SK-N-SH treated with all-trans-retinoic acid at 6 μM for 48 hours (cell line): ENCODE data around the gene PAQR6.

Experiments
- ATAC-seq: fragments of 200-7000 bp; cut with Tn5 transposase; 3 replicates; pipeline ENCODE4 v1.9.1; 2020; ENCODE audit warnings: mild to moderate bottlenecking, moderate library complexity
- ARNTL ChIP-seq: fragments of 450-650 bp; formaldehyde crosslinking; IDR thresholded peaks from 2 replicates; pipeline ENCODE4 v1.5.0; 2020; ENCODE audit warnings: low read depth, mild to moderate bottlenecking, moderate library complexity, borderline replicate concordance
- CSDC2 ChIP-seq: fragments of 250-450 bp; sonication (Bioruptor Pico); IDR thresholded peaks from 2 replicates; pipeline ENCODE4 v1.5.0; 2020; ENCODE audit warnings: mild to moderate bottlenecking, moderate library complexity
- ESRRG ChIP-seq: fragments of 250-450 bp; sonication (Bioruptor Pico); IDR thresholded peaks from 2 replicates; pipeline ENCODE4 v1.6.1; 2021; ENCODE audit warnings: mild to moderate bottlenecking
- GLIS3 ChIP-seq: fragments of 250-450 bp; sonication (Bioruptor Pico); IDR thresholded peaks from 2 replicates; pipeline ENCODE4 v1.5.0; 2020; ENCODE audit warnings: mild to moderate bottlenecking, moderate library complexity
- ISL1 ChIP-seq: fragments of 250-450 bp; sonication (Bioruptor Pico); IDR thresholded peaks from 2 replicates; pipeline ENCODE4 v2.1.2; 2022; ENCODE audit warnings: mild to moderate bottlenecking, moderate library complexity
- OSR1 ChIP-seq: fragments of 250-450 bp; sonication (Bioruptor Pico); IDR thresholded peaks from 2 replicates; pipeline ENCODE4 v1.8.0; 2022; ENCODE audit warnings: moderate library complexity, mild to moderate bottlenecking, inconsistent platforms
- PPARA ChIP-seq: fragments of 250-450 bp; sonication (Bioruptor Pico); IDR thresholded peaks from 2 replicates; pipeline ENCODE4 v1.5.0; 2020; ENCODE audit warnings: mild to moderate bottlenecking, borderline replicate concordance
- RARB ChIP-seq: fragments of 250-450 bp; sonication (Bioruptor Pico); IDR thresholded peaks from 2 replicates; pipeline ENCODE4 v1.8.0; 2021; ENCODE audit warnings: mild to moderate bottlenecking, moderate library complexity
- SNAI2 ChIP-seq: fragments of 250-450 bp; sonication (Bioruptor Pico); IDR thresholded peaks from 2 replicates; pipeline ENCODE4 v1.5.0; 2020; ENCODE audit warnings: mild to moderate bottlenecking, moderate library complexity
- TCF4 ChIP-seq: fragments of 250-450 bp; sonication (Bioruptor Pico); IDR thresholded peaks from 2 replicates; pipeline ENCODE4 v1.8.0; 2021; ENCODE audit warnings: mild to moderate bottlenecking, moderate library complexity, borderline replicate concordance
- TOX ChIP-seq: fragments of 250-450 bp; sonication (Bioruptor Pico); IDR thresholded peaks from 2 replicates; pipeline ENCODE4 v1.8.0; 2021; ENCODE audit warnings: mild to moderate bottlenecking, moderate library complexity, borderline replicate concordance
- ZFP3 ChIP-seq: fragments of 250-450 bp; sonication (Bioruptor Pico); IDR thresholded peaks from 2 replicates; pipeline ENCODE4 v1.5.0; 2020; ENCODE audit warnings: mild to moderate bottlenecking, moderate library complexity
- ZNF565 ChIP-seq: fragments of 450-650 bp; formaldehyde crosslinking; conservative IDR thresholded peaks from 2 replicates; pipeline ENCODE4 v1.5.0; 2020; ENCODE audit warnings: low read depth, mild to moderate bottlenecking, moderate library complexity
- ZNF70 ChIP-seq: fragments of 450-650 bp; formaldehyde crosslinking; IDR thresholded peaks from 2 replicates; pipeline ENCODE4 v1.5.0; 2020; ENCODE audit warnings: mild to moderate bottlenecking, moderate library complexity
- ZNF8 ChIP-seq: fragments of 450-650 bp; formaldehyde crosslinking; IDR thresholded peaks from 2 replicates; pipeline ENCODE4 v1.5.0; 2020; ENCODE audit warnings: mild to moderate bottlenecking, moderate library complexity
- TF ChIP-seq, protein P1 (sequence below): fragments of 250-450 bp; sonication (Bioruptor Pico); IDR thresholded peaks from 2 replicates; pipeline ENCODE4 v1.5.1; 2020; ENCODE audit warnings: low read depth, mild to moderate bottlenecking, moderate library complexity
- TF ChIP-seq, protein P2 (sequence below): fragments of 250-450 bp; sonication (Bioruptor Pico); IDR thresholded peaks from 2 replicates; pipeline ENCODE4 v1.5.1; 2021; ENCODE audit warnings: mild to moderate bottlenecking, moderate library complexity
- TF ChIP-seq, protein P3 (sequence below): fragments of 250-450 bp; sonication (Bioruptor Pico); IDR thresholded peaks from 2 replicates; pipeline ENCODE4 v1.8.0; 2021; ENCODE audit warnings: low read depth, mild to moderate bottlenecking, moderate library complexity, borderline replicate concordance
- TF ChIP-seq, protein P4 (sequence below): fragments of 250-450 bp; sonication (Bioruptor Pico); IDR thresholded peaks from 2 replicates; pipeline ENCODE4 v1.8.0; 2020; ENCODE audit warnings: mild to moderate bottlenecking, moderate library complexity, borderline replicate concordance
- TF ChIP-seq, protein P5 (sequence below): fragments of 250-450 bp; sonication (Bioruptor Pico); IDR thresholded peaks from 2 replicates; pipeline ENCODE4 v1.5.0; 2020; ENCODE audit warnings: mild to moderate bottlenecking, moderate library complexity

Gene PAQR6

DNA sequence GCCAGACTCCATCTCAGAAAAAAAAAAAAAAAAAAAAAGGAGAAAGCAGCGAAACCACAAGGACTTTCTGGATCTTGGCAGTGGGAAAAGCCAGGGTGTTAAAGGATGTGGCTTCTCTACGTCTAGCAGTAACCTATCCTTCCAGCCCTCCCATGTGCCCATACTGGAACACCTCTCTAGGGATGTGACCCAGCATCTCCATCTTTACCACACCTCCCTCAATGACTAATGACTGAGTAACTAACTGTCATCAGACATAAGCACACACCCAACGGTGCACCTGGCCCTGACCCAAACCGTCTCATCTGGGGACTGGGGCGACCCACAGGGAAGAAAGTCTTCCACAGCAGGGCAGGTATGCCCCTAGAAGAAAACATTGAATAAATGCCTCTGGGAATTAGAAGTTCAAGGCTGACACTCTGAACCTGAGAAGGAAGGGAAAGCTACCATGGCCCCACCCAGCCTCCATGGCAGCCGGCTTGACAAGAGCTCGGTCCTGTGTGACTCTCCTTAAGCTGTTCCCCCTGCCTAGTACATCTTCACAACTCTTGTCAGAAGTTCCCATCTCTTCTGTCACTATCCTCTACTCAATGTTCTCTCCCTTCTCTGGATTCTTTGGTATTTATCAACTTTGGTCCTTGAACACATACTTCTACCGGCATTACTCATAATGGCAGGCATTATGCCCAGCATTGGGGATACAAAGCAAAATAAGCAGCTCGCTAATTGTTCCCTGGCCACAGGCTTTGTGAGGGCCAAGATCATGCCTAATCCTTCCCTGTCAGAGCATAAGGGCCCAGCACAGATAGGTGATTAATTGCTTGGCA, 14.8 kb upstream of the PAQR6 start:
- TF ChIP-seq, protein P1, sequence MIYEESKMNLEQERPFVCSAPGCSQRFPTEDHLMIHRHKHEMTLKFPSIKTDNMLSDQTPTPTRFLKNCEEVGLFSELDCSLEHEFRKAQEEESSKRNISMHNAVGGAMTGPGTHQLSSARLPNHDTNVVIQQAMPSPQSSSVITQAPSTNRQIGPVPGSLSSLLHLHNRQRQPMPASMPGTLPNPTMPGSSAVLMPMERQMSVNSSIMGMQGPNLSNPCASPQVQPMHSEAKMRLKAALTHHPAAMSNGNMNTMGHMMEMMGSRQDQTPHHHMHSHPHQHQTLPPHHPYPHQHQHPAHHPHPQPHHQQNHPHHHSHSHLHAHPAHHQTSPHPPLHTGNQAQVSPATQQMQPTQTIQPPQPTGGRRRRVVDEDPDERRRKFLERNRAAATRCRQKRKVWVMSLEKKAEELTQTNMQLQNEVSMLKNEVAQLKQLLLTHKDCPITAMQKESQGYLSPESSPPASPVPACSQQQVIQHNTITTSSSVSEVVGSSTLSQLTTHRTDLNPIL (CRISPR knock-in tag), result no peak
- TF ChIP-seq, protein P2, sequence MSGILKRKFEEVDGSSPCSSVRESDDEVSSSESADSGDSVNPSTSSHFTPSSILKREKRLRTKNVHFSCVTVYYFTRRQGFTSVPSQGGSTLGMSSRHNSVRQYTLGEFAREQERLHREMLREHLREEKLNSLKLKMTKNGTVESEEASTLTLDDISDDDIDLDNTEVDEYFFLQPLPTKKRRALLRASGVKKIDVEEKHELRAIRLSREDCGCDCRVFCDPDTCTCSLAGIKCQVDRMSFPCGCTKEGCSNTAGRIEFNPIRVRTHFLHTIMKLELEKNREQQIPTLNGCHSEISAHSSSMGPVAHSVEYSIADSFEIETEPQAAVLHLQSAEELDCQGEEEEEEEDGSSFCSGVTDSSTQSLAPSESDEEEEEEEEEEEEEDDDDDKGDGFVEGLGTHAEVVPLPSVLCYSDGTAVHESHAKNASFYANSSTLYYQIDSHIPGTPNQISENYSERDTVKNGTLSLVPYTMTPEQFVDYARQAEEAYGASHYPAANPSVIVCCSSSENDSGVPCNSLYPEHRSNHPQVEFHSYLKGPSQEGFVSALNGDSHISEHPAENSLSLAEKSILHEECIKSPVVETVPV (CRISPR knock-in tag), result no peak
- TF ChIP-seq TOX, result no peak
- TF ChIP-seq RARB (CRISPR knock-in tag), result no peak
- no peak for TF ChIP-seq ZNF8 (CRISPR knock-in tag)
- TF ChIP-seq PPARA (CRISPR knock-in tag), result no peak
- no peak for TF ChIP-seq ARNTL (CRISPR knock-in tag)
- TF ChIP-seq OSR1 (CRISPR knock-in tag), result no peak
- TF ChIP-seq SNAI2 (CRISPR knock-in tag), result no peak
- peak; percentile 67 for ATAC-seq

DNA sequence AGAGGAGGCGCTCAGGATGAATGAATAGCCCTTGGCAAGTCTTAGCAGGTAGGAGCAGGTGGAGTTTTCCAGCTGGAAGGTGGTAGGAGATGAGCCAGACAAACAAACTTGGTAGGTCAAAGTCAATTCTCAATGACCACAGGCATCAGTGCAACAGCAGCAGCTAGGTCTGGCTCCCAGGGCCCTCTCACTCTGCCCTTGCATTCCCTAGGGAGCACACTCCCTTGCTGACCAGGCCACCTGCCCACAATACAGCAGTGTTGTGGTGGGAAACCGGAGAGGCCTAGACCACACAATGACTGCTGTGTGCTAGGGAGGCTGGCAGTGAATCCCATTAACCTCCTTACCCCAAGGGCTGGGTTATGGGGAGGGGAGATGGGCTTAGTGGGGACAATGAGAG, 13.0 kb upstream of the PAQR6 start:
- TF ChIP-seq SNAI2 (CRISPR knock-in tag), result no peak
- no peak for TF ChIP-seq RARB (CRISPR knock-in tag)
- TF ChIP-seq TOX, result no peak
- TF ChIP-seq TCF4 (CRISPR knock-in tag), result no peak
- TF ChIP-seq GLIS3 (CRISPR knock-in tag), result no peak
- TF ChIP-seq, protein P3, sequence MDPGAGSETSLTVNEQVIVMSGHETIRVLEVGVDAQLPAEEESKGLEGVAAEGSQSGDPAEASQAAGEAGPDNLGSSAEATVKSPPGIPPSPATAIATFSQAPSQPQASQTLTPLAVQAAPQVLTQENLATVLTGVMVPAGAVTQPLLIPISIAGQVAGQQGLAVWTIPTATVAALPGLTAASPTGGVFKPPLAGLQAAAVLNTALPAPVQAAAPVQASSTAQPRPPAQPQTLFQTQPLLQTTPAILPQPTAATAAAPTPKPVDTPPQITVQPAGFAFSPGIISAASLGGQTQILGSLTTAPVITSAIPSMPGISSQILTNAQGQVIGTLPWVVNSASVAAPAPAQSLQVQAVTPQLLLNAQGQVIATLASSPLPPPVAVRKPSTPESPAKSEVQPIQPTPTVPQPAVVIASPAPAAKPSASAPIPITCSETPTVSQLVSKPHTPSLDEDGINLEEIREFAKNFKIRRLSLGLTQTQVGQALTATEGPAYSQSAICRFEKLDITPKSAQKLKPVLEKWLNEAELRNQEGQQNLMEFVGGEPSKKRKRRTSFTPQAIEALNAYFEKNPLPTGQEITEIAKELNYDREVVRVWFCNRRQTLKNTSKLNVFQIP (CRISPR knock-in tag), result no peak
- TF ChIP-seq, protein P1 (CRISPR knock-in tag), result no peak
- TF ChIP-seq, protein P4, sequence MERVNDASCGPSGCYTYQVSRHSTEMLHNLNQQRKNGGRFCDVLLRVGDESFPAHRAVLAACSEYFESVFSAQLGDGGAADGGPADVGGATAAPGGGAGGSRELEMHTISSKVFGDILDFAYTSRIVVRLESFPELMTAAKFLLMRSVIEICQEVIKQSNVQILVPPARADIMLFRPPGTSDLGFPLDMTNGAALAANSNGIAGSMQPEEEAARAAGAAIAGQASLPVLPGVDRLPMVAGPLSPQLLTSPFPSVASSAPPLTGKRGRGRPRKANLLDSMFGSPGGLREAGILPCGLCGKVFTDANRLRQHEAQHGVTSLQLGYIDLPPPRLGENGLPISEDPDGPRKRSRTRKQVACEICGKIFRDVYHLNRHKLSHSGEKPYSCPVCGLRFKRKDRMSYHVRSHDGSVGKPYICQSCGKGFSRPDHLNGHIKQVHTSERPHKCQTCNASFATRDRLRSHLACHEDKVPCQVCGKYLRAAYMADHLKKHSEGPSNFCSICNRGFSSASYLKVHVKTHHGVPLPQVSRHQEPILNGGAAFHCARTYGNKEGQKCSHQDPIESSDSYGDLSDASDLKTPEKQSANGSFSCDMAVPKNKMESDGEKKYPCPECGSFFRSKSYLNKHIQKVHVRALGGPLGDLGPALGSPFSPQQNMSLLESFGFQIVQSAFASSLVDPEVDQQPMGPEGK, result no peak
- no peak for ATAC-seq

DNA sequence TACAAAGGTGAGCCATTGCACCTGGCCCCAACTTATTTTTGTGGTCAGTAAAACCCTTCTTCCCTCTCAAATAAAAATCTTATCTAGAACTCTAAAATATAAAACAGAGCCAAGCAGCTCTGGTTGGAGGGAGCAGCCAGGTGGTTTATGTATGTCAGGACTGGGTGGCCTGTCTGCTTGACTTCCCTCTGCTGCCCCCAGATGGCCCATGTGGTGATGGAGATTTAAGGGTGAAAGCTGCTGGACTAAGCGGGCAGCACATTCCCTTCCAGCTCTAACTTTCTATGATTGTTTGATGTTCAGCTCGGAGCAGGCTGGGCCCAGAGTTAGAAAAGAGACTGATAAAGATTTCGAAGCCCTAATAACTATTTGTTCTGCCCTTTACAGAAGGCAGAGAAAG, 11.9 kb upstream of the PAQR6 start:
- TF ChIP-seq TOX (no peak), ZFP3 (no peak)
- ATAC-seq, result peak; percentile 60

DNA sequence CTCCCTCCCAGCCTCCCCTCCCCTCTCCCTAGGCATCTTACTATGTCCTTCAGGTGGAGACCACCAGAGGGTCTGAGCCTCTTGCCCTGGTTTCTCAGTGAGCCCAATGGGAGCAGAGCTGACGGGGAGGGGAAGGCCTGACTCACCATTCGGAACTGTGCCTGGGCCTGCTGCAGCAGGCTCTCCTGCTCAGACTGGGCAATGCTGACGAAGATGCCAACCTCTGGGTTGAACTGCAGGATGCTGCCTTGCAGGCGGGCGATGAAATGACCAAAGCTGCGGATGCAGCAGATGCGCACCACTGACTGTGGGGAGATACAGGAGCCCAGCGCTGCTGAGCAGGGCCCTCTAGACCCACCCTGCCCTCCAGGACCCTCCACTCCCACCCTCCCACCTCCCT, 11.0 kb upstream of the PAQR6 start:
- TF ChIP-seq GLIS3 (CRISPR knock-in tag), result no peak
- TF ChIP-seq ZNF565 (CRISPR knock-in tag), result no peak
- TF ChIP-seq, protein P4, result no peak
- no peak for TF ChIP-seq ARNTL (CRISPR knock-in tag)
- TF ChIP-seq ISL1 (CRISPR knock-in tag), result no peak
- no peak for TF ChIP-seq CSDC2
- TF ChIP-seq, protein P5, sequence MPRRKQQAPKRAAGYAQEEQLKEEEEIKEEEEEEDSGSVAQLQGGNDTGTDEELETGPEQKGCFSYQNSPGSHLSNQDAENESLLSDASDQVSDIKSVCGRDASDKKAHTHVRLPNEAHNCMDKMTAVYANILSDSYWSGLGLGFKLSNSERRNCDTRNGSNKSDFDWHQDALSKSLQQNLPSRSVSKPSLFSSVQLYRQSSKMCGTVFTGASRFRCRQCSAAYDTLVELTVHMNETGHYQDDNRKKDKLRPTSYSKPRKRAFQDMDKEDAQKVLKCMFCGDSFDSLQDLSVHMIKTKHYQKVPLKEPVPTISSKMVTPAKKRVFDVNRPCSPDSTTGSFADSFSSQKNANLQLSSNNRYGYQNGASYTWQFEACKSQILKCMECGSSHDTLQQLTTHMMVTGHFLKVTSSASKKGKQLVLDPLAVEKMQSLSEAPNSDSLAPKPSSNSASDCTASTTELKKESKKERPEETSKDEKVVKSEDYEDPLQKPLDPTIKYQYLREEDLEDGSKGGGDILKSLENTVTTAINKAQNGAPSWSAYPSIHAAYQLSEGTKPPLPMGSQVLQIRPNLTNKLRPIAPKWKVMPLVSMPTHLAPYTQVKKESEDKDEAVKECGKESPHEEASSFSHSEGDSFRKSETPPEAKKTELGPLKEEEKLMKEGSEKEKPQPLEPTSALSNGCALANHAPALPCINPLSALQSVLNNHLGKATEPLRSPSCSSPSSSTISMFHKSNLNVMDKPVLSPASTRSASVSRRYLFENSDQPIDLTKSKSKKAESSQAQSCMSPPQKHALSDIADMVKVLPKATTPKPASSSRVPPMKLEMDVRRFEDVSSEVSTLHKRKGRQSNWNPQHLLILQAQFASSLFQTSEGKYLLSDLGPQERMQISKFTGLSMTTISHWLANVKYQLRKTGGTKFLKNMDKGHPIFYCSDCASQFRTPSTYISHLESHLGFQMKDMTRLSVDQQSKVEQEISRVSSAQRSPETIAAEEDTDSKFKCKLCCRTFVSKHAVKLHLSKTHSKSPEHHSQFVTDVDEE (CRISPR knock-in tag), result no peak
- no peak for TF ChIP-seq RARB (CRISPR knock-in tag)
- no peak for TF ChIP-seq ZNF70
- TF ChIP-seq OSR1 (CRISPR knock-in tag), result no peak
- TF ChIP-seq ZNF8 (CRISPR knock-in tag), result no peak
- no peak for TF ChIP-seq ESRRG (CRISPR knock-in tag)
- no peak for TF ChIP-seq ZFP3
- TF ChIP-seq, all 23 proteins: peak for 0
- ATAC-seq, result no peak
